NCI-H446 (cell line): ENCODE data around the gene RTP3.
"Not testable (repeated sequence)": the region's sequence is repeated elsewhere in the genome, so short reads cannot be mapped to it uniquely, and the experiment has no call there.

ENCODE experiments used
- DNase-seq, 2 experiments: peaks; one replicate each; lab custom pipeline; 2025; lab: John Stamatoyannopoulos, UW

The RTP3 gene

DNA sequence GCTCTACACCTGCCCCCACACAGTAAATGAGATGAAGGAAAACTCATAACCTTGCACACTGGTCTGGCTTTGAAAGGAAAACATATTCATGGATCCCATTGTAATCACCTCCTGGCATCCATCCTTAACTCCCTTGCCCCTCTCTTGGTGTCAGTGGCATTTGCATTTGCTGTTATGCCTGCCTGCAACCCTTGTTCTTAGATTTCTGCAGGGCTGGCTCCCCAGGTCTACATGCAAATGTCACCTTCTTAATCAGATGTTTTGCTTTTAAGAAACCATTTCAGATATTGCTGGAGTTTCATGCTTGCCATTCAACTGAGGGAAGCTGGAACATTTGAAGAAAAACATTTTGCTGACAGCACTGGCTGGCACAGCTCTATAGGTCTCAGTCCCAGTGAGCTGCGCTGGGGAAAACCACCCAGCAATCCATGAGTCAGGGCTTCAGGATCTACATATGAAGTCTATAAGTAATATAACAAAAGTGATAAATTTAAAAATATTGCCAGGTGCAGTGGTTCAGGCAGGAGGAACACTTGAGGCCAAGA is 49.2 kb downstream of the RTP3 start:
- no peak for DNase-seq

DNA sequence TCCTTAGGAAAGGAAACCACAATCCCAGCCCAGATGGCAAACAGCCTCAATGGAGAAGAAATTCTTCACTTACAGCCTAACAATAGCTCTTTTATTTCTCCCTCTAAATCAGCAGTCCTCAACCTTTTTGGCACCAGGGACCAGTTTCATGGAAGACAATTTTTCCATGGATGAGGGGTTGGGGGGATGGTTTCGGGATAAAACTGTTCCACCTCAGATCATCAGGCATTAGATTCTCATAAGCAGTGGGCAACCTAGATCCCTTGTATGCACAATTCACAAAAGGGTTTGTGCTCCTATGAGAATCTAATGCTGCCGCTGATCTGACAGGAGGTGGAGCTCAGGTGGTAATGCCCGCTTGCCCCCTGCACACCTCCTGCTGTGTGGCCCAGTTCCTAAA is 50.8 kb downstream of the RTP3 start:
- not testable (repeated sequence) for DNase-seq

DNA sequence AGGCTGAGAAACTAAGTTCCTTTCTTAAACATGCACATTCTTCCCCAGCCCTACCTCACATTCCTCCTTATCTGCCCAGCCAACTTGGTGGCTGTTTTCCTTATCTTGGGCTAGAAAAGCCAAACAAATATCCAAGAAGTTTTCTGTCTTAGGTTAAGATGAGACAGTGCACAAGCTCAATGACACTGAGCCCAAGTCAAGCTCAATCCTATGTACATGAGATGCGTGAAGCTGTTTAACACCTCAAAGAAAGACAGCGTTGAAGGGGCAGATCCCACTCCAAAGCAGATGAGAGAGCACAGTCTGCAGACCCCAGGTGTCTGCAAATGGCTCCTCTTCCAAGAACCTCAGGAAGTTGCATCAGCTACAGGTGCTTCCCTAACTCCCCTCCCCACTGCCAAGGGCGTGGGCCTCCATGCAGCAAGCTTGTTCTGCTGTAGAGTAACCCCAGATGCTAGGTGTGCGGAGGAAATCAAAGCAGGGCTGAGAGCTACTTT is 51.7 kb downstream of the RTP3 start:
- no peak for DNase-seq

DNA sequence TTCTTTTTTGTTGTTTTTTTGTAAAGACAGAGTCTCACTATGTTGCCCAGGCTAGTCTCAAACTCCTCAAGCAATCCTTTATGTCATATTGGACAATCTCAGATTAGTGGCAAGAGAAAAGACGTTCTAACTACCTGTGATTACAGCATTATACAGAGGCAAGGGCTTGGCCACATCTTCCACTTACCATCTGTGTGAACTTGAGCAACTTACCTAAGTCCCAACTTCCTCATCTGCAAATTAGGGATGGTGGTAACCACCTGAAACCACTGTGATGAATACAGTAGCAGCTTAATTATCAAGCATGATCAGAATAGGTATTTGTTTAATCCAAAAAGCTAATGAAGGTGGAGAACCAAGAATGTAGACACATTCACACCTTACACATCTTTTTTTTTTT is 52.2 kb downstream of the RTP3 start:
- no peak for DNase-seq
